ENCODE results near the gene HPDL. TPM values are rescaled to one million over a fixed set of nuclear protein-coding genes. Genes with fewer than 3 reads are reported as not detected.
"Not testable (repeated sequence)": the region's sequence is repeated elsewhere in the genome, so short reads cannot be mapped to it uniquely, and the experiment has no call there.

HPDL gene
- 2.4 and 3.6 TPM in 2 replicates for total RNA-seq
- long read RNA-seq, transcript HPDL-201 (1 exons, 1,629 nt), result major isoform, 5 of 5 reads
- long read RNA-seq, partial matches to known transcripts, result 0 of 5 reads
- long read RNA-seq, other reads (novel, unspliced or antisense), result 0 of 5 reads

DNA sequence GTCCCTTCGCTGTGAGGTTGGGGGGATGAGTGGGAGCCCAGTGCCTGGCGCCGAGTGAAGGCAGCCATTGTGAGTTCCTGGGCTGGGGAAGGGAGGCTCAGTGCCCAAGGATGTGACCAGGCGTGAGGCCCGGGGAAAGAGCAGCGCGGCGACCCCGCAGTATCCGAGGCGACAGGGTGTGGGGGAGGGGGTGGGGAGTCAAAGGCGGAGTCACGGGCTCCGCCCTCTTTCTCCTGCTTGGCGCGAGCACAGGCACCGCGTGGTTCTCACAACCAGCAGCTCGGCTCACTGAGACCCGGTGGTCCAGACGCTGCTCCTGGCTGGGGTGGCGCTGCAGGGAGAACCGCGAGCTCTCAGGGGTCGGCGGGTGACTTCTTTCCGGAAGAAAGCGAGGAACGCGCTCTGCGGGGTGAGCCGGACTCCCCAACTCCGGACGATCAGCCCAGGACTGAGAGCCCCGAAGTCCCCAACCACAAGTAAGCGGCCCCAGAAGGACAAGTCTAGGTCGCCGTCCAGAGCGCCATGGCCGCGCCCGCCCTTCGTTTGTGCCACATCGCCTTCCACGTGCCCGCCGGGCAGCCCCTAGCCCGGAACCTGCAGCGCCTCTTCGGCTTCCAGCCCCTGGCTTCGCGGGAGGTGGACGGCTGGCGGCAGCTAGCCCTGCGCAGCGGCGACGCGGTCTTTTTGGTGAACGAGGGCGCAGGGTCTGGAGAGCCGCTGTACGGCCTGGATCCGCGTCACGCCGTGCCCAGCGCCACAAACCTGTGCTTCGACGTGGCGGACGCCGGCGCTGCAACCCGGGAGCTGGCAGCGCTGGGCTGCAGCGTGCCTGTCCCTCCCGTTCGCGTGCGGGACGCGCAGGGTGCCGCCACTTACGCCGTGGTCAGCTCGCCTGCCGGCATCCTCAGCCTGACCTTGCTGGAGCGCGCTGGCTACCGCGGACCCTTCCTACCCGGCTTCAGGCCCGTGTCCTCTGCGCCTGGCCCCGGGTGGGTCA lies at the start of gene HPDL:
HPDL (plus strand) TSS at position 269 of the 997 bp plus-strand sequence; CDS start at position 523, 254 bp downstream.
- Mint-ChIP-seq H3K27me3 (peaks cover 13% of the 10 kb centered on the region), H3K27ac (peak within 1 kb of the TSS; percentile 84), H3K4me3 (ENCODE audit: low read depth) (peak within 1 kb of the TSS; percentile 73), H3K4me1 (ENCODE audit: low read depth) (peaks cover 5% of the 10 kb centered on the region), H3K36me3 (ENCODE audit: insufficient read depth) (peaks cover 3% of the 10 kb centered on the region), H3K9me3 (ENCODE audit: low read depth) (no peaks in the 10 kb centered on the region)
- no peak for TF ChIP-seq CTCF (IDR thresholded peaks at IDR 0.05; ENCODE audit: unreplicated experiment)
- peak; percentile 55 for DNase-seq (ENCODE audit: low spot score, unreplicated experiment)

GRCh38 chr1:45282351-45282750 lies 44.3 kb upstream of the HPDL start:
- H3K36me3 Mint-ChIP-seq (ENCODE audit: insufficient read depth), result no peaks in the 10 kb centered on the region
- H3K27ac Mint-ChIP-seq, result no peak overlapping the region

DNA sequence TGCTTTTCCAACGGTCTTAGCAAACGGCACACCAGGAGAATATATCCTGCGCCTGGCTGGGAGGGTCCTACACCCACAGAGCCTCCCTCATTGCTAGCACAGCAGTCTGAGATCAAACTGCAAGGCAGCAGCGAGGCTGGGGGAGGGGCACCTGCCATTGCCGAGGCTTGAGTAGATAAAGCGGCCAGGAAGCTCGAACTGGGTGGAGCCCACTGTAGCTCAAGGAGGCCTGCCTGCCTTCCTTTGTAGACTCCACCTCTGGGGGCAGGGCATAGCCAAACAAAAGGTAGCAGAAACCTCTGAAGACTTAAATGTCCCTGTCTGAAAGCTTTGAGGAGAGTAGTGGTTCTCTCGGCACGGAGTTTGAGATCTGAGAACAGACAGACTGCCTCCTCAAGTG lies 41.8 kb upstream of the HPDL start:
- not testable (repeated sequence) for H3K4me3 Mint-ChIP-seq (ENCODE audit: low read depth); H3K36me3 Mint-ChIP-seq (ENCODE audit: insufficient read depth); H3K27me3 Mint-ChIP-seq; DNase-seq (ENCODE audit: low spot score, unreplicated experiment); H3K4me1 Mint-ChIP-seq (ENCODE audit: low read depth); H3K27ac Mint-ChIP-seq; H3K9me3 Mint-ChIP-seq (ENCODE audit: low read depth)

More at GRCh38 chr1:45282351-45282750, 44.3 kb upstream of the HPDL start:
- peaks cover 22% of the 10 kb centered on the region for H3K9me3 Mint-ChIP-seq (ENCODE audit: low read depth)
- no peak for TF ChIP-seq CTCF (IDR thresholded peaks at IDR 0.05; ENCODE audit: unreplicated experiment)
- no peak overlapping the region for H3K4me3 Mint-ChIP-seq (ENCODE audit: low read depth)
- H3K4me1 Mint-ChIP-seq (ENCODE audit: low read depth), result no peaks in the 10 kb centered on the region
- DNase-seq (ENCODE audit: low spot score, unreplicated experiment), result no peak
- no peaks in the 10 kb centered on the region for H3K27me3 Mint-ChIP-seq

DNA sequence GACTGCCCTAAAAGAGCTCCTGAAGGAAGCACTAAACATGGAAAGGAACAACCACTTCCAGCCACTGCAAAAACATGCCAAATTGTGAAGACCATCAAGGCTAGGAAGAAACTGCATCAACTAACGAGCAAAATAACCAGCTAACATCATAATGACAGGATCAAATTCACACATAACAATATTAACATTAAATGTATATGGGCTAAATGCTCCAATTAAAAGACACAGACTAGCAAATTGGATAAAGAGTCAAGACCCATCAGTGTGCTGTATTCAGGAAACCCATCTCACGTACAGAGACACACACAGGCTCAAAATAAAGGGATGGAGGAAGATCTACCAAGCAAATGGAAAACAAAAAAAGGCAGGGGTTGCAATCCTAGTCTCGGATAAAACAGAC lies 40.2 kb upstream of the HPDL start:
- not testable (repeated sequence) for H3K27me3 Mint-ChIP-seq; H3K4me3 Mint-ChIP-seq (ENCODE audit: low read depth); H3K4me1 Mint-ChIP-seq (ENCODE audit: low read depth); H3K9me3 Mint-ChIP-seq (ENCODE audit: low read depth); H3K36me3 Mint-ChIP-seq (ENCODE audit: insufficient read depth); DNase-seq (ENCODE audit: low spot score, unreplicated experiment); H3K27ac Mint-ChIP-seq

- not testable (repeated sequence) for H3K9me3 Mint-ChIP-seq (ENCODE audit: low read depth); H3K27me3 Mint-ChIP-seq; H3K27ac Mint-ChIP-seq; H3K4me3 Mint-ChIP-seq (ENCODE audit: low read depth); H3K36me3 Mint-ChIP-seq (ENCODE audit: insufficient read depth); H3K4me1 Mint-ChIP-seq (ENCODE audit: low read depth); DNase-seq (ENCODE audit: low spot score, unreplicated experiment)
Measured at GRCh38 chr1:45291002-45291401, 35.7 kb upstream of the HPDL start.

DNA sequence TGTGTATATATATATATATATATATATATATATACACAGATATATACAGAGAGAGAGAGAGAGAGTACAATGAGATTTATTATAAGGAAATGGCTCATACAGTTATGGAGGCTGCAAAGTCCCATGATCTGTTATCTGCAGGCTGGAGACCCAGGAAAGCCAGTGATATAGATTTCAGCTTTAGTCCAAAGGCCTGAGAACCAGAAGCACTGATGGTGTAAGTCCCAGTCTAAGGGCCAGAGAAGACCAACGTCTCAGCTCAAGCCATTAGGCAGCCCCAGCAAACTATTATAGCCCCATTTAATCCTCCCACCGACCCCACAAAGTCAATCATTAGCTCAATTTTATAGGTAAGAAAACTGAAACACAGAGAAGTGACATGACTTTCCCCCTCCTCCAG lies 35.0 kb upstream of the HPDL start:
- H3K27me3 Mint-ChIP-seq, result no peaks in the 10 kb centered on the region
- TF ChIP-seq CTCF (IDR thresholded peaks at IDR 0.05; ENCODE audit: unreplicated experiment), result no peak
- H3K4me3 Mint-ChIP-seq (ENCODE audit: low read depth), result no peak overlapping the region
- no peaks in the 10 kb centered on the region for H3K9me3 Mint-ChIP-seq (ENCODE audit: low read depth)
- H3K4me1 Mint-ChIP-seq (ENCODE audit: low read depth), result peaks cover 5% of the 10 kb centered on the region
- no peak for DNase-seq (ENCODE audit: low spot score, unreplicated experiment)
- H3K36me3 Mint-ChIP-seq (ENCODE audit: insufficient read depth), result no peaks in the 10 kb centered on the region
- no peak overlapping the region for H3K27ac Mint-ChIP-seq
